CD1c-positive myeloid dendritic cell (primary cell): ENCODE measurements around the gene OR2V2.
A peak's percentile ranks its signal among the peaks of the same experiment; 100 is the strongest.
"Not testable (repeated sequence)": the region's sequence is repeated elsewhere in the genome, so short reads cannot be mapped to it uniquely, and the experiment has no call there.

Source experiments
- DNase-seq: peaks from one replicate; pipeline ENCODE4 v3.0.0-alpha.2; 2016; ENCODE audit errors: extremely low spot score

OR2V2 gene

DNA sequence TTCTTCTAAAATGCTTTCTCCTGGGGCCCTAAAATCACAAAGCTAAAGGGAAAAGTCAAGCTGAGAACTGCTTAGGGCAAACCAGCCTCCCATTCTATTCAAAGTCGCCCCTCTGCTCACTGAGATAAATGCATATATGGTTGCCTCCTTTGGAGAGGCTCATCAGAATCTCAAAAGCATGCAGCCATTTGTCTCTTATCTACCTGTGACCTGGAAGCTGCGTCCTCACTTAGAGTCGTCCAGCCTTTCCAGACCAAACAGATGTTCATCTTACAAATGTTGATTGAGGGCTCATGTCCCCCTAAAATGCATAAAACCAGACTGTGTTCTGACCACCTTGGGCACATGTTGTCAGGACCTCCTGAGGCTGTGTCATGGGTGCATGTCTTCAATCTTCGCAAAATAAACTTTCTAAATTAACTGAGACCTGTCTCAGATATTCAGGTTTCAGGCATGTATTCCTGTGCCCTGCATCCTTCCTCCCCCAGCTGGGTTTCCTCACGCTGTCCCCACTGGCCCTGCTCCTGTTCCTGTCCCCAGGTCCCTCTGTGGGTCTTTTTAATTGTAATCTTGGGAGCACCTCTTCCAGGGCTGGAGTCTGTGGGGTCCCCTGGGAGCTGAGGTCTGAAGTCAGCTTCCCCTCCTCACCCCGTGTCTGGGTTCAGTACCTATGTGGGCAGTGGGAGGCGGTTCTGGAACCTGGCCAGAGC lies at the start of gene OR2V2:
TSS of gene OR2V2 (plus strand) at position 660 of the 710 bp plus-strand sequence. CDS start 7,357 bp downstream, outside the sequence.
- DNase-seq = not testable (repeated sequence)

- not testable (repeated sequence) for DNase-seq
Observed at GRCh38 chr5:181097759-181098491, 49.5 kb upstream of the OR2V2 start.

DNA sequence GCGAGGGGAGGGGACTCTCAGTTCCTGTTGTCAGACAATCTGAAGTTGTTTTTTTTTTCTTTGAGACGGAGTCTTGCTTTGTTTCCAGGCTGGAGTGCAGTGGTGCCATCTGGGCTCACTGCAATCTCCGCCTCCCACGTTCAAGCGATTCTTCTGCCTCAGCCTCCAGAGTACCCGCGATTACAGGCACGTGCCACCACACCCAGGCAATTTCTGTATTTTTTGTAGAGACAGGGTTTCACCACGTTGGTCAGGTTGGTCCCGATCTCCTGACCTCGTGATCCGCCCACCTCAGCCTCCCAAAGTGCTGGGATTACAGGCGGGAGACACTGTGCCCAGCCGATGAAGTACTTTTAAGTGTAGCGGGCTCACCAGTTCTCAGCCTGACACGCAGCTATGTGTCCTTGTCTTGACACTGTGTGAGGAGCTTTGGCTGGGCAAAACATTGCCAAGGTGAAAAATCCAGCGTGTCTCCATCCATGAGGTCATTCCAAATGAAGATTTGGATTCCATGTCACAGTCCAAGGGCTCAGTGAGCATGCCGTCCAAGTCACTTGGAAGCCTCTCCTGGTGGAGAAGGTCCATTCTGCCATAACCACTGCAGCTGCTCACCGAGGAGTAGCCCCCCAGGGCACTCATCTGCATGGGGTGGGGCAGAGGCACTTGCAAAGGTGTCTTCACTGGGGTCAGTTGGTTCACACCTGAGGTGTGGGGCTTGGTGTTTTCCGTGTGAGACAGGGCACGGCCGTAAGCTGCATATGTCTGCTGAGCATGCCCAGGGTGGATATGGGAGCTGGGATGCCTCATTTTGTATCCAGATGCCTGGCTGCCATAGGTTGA lies 48.4 kb upstream of the OR2V2 start:
- DNase-seq = no peak

GRCh38 chr5:181099602-181100086 lies 47.7 kb upstream of the OR2V2 start:
- no peak for DNase-seq

- DNase-seq = no peak
Observed at GRCh38 chr5:181100121-181100875, 47.1 kb upstream of the OR2V2 start.

DNA sequence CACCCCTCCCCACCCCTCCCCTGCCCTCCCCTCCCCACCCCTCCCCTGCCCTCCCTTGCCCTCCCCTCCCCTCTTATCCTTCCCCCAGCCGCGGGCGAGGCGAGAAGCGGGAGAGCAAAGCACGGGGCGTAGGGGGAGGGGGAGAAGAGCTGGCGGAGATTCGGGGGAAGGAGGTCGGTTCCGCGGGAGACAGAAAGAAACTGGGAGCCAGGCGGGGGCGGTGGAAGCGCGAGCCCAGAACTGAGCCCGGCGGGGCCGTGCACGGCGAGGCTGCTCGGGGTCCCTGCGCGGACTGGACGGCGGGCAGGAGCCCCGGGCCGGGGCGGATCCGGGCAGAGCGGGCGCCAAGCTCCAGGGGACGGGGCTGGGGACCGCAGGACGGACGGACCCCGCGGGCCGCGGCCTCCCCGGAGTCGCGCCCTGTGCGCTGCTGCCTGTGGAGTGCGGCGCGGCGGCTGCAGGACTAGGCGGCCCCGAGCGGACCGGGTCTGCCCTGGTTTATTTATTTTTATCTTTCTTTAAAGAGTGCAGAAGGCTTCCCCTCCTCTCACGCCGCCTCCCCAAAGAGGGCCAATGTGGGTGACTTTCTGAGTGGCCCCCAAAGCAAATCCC lies 46.2 kb upstream of the OR2V2 start:
- DNase-seq = not testable (repeated sequence)

DNA sequence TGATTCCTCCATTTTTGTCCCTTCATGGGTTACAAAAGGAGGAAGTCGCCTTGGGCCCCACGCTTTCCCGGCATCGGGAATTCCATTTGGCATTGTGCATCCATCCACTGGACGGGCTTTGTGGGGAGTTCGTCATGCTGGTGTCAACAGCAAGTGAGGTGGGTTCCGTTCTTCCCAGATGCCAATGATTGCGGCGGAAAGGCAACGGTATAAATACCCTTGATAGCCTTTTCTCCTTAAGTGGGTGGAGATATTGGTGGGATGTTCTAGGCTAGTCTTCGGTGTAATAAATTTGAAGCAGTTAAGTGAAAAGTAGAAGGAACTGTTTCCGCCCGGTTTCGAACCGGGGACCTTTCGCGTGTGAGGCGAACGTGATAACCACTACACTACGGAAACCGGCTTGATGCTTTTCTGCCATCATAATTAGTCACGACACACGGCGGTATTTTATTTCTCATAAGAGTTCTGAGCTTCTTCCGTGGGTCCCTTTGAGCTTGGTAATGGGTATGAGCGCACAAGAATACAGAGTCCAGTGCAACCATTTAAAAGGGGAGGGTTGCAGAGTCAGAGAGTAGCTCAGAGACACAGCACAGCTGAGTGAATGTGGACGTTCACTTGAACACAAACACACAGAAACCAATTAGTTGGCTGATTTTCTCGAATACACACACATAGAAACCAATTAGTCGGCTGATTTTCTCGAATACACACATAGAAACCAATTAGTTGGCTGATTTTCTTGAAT lies 45.3 kb upstream of the OR2V2 start:
- DNase-seq = not testable (repeated sequence)

DNA sequence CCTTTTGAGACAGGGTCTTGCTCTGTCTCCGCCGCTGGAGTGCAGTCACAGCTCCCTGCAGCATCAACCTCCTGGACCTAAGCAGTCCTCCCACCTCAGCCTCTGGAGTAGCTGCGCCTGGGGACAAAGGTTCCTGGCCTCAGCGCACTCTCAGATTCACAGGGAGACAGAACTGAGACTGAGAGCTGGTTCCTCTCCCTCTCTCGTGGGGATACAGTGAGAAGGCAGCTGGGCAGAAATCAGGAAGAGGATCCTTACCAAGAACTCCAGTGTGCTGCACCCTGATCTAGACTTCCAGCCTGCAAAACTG lies 43.2 kb upstream of the OR2V2 start:
- peak; percentile 4 for DNase-seq

DNA sequence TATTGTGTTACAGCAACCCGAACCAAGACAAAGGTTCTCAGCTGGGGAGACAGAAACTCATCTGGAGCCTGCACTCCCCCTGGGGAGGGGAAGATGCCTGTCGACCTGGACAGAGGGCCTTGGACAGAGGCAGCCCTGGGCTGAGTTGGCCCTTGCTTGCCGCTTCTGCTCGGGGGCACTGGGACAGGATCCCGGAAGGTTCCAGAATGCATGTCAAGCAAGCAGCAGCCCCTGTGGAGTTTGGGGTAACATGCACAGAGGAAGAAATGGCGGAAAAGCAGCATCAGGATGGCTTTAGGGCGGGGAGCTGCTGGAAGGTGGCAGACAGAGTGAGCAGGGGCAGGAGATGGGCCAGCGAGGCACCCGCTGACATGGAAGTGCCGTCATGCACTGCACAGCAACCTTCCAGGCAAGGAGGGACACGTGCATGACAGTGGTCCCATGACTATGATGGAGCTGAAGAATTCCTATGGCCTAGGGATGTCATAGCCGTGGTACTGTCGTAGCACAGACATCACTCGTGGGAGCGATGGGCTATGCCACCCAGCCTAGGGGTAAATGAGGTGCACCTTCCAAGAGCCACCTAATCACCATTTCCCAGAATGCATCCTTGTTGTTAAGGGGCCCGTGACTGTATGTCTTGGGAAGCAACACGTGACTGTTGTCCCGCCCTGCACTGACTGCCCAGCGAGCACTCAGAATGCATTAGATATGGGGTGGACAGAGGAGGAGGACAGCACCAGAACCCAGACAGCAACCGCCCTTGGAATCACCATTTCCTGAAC lies 42.6 kb upstream of the OR2V2 start:
- not testable (repeated sequence) for DNase-seq

DNA sequence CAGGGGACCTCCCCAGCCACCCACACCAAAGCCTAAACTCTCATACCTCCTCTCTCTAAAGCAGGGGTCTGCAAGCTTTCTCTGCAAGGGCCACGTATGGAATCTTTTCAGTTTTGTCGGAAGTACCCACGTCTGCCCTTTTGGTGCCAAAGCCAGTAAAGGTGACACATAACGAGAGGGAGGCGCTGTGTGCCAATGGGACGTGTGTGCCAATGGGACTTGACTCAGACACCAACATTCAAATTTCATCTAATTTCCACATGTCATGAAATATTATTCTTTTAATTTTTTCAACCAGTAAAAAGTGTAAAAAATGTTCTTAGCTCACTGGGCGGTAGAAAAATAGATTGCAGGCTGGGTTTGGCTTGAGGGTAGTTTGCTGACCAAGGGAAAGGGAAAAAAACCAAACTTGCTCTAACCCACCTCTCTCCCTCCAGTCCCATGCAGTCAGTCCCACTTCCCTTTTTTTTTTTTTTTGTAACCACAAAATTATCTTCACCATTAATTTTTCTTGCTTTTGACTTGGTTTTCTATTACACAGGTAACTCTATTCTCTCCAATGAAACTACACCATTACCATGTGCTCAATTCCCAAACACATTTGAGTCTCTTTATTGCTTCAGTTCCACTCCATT lies 41.9 kb upstream of the OR2V2 start:
- no peak for DNase-seq

GRCh38 chr5:181107699-181108098 lies 39.7 kb upstream of the OR2V2 start:
- no peak for DNase-seq

- DNase-seq = no peak
Observed at GRCh38 chr5:181108578-181109165, 38.7 kb upstream of the OR2V2 start.

- DNase-seq = no peak
Observed at GRCh38 chr5:181109489-181110013, 37.8 kb upstream of the OR2V2 start.

- no peak for DNase-seq
Observed at GRCh38 chr5:181111010-181111409, 36.4 kb upstream of the OR2V2 start.

GRCh38 chr5:181112476-181112875 lies 34.9 kb upstream of the OR2V2 start:
- DNase-seq = no peak

DNA sequence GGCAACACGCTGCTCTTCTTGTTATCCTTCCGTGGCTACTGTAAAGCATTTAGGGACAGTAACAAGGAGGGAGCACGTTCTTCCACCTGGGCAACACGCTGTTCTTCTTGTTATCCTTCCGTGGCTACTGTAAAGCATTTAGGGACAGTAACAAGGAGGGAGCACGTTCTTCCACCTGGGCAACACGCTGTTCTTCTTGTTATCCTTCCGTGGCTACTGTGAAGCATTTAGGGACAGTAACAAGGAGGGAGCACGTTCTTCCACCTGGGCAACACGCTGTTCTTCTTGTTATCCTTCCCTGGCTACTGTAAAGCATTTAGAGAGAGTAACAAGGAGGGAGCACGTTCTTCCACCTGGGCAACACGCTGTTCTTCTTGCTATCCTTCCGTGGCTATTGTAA lies 33.8 kb upstream of the OR2V2 start:
- DNase-seq = not testable (repeated sequence)

DNA sequence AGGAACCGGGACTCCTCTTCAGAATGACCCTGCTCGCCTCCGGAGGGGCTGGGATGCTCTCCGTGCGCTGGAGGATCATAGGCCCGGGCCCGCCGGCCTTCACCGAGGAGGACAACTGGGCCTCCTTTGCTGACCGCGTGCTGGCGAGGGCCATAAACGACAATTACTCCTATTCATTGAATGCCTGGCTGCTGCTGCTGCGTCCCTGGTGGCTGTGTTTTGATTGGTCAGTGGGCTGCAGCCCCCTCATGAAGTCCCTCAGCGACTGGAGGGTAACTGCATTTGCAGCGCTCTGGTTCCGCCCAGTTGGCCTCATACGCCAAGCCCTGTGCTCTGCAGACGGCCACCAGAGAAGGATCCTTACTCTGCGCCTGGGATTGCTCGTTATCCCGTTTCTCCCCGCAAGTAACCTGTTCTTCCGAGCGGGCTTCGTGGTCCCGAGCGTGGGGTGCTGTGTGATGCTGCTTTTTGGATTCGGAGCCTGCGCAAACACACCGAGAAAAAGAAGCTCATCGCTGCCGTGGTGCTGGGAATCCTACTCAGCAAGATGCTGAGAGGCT lies 33.0 kb upstream of the OR2V2 start:
- DNase-seq = no peak
